DMS 273 (cell line): Measurements from ENCODE around the gene TPH1.
A peak's percentile ranks its signal among the peaks of the same experiment; 100 is the strongest.

Experiments used
- DNase-seq: peaks from one replicate; lab custom pipeline; 2025; ENCODE audit not compliant: unreplicated experiment; lab: John Stamatoyannopoulos, UW

The TPH1 gene

GRCh38 chr11:18046116-18046777 lies at the start of gene TPH1:
Gene TPH1, minus strand, starts transcription at chr11:18046269. Its CDS starts 5,507 bp downstream, at chr11:18040762.
- peak; percentile 57 for DNase-seq

GRCh38 chr11:18093959-18094358 lies 47.9 kb upstream of the TPH1 start:
- no peak for DNase-seq

- DNase-seq = no peak
These were observed 45.7 kb upstream of the TPH1 start for GRCh38 chr11:18091731-18092130.

- DNase-seq = no peak
These were observed 42.9 kb upstream of the TPH1 start for GRCh38 chr11:18088966-18089365.

- DNase-seq = no peak
These were observed 42.3 kb upstream of the TPH1 start for GRCh38 chr11:18088366-18088765.

- DNase-seq = peak; percentile 6
These were observed 35.5 kb upstream of the TPH1 start for GRCh38 chr11:18081551-18081950.

GRCh38 chr11:18080451-18080850 lies 34.4 kb upstream of the TPH1 start:
- no peak for DNase-seq

GRCh38 chr11:18078909-18079308 lies 32.8 kb upstream of the TPH1 start:
- no peak for DNase-seq

GRCh38 chr11:18075444-18075843 lies 29.4 kb upstream of the TPH1 start:
- DNase-seq = no peak

GRCh38 chr11:18071098-18071705 lies 25.1 kb upstream of the TPH1 start:
- DNase-seq = no peak

- no peak for DNase-seq
These were observed 21.3 kb upstream of the TPH1 start for GRCh38 chr11:18067372-18067771.

GRCh38 chr11:18066626-18067025 lies 20.6 kb upstream of the TPH1 start:
- DNase-seq = no peak

GRCh38 chr11:18065572-18065971 lies 19.5 kb upstream of the TPH1 start:
- DNase-seq = no peak

GRCh38 chr11:18064450-18065054 lies 18.5 kb upstream of the TPH1 start:
- DNase-seq = no peak

- DNase-seq = no peak
These were observed 17.9 kb upstream of the TPH1 start for GRCh38 chr11:18063862-18064434.

- no peak for DNase-seq
These were observed 17.1 kb upstream of the TPH1 start for GRCh38 chr11:18063125-18063524.

GRCh38 chr11:18061351-18061750 lies 15.3 kb upstream of the TPH1 start:
- no peak for DNase-seq

GRCh38 chr11:18056561-18057181 lies 10.6 kb upstream of the TPH1 start:
- DNase-seq = no peak

GRCh38 chr11:18054511-18055103 lies 8.5 kb upstream of the TPH1 start:
- DNase-seq = no peak

- no peak for DNase-seq
These were observed 4.8 kb upstream of the TPH1 start for GRCh38 chr11:18050848-18051247.

- DNase-seq = no peak
These were observed 9.6 kb downstream of the TPH1 start for GRCh38 chr11:18036456-18036855.
